Measurements from ENCODE around the gene ADAM12.

- no peak for TF ChIP-seq ELF4 (IDR thresholded peaks at IDR 0.05)
- no peak for TF ChIP-seq BHLHE40 (IDR thresholded peaks at IDR 0.05; ENCODE audit: borderline replicate concordance)
- no peak for TF ChIP-seq SUZ12 (IDR thresholded peaks at IDR 0.05)
- no peak for TF ChIP-seq SP1 (IDR thresholded peaks at IDR 0.05)
- no peak for TF ChIP-seq TARDBP (IDR thresholded peaks at IDR 0.05)
- no peak for TF ChIP-seq FOXA1 (IDR thresholded peaks at IDR 0.05)
- TF ChIP-seq L3MBTL2 (conservative IDR thresholded peaks at IDR 0.05): no peak
- TF ChIP-seq FOXM1 (IDR thresholded peaks at IDR 0.05; ENCODE audit: borderline replicate concordance): no peak
- no peak for TF ChIP-seq CTBP1 (IDR thresholded peaks at IDR 0.05; ENCODE audit: borderline replicate concordance)
- TF ChIP-seq FOXK2 (IDR thresholded peaks at IDR 0.05): no peak
- no peak for TF ChIP-seq ZNF384 (IDR thresholded peaks at IDR 0.05)
- TF ChIP-seq HDGF (IDR thresholded peaks at IDR 0.05; ENCODE audit: borderline replicate concordance): no peak
Measured at GRCh38 chr10:126015413-126015812, 372.9 kb downstream of the ADAM12 start.
